SK-N-MC (cell line): ENCODE results near the gene FAM234B.

Experiments
- EZH2 ChIP-seq: fragments of 200-600 bp; sonication (generic); IDR thresholded peaks from one replicate; pipeline ENCODE4 v1.6.1; 2017; ENCODE audit warnings: antibody characterized with exemption
- FOXP2 ChIP-seq: optimal IDR thresholded peaks from 2 replicates; pipeline ENCODE3; 2011; ENCODE audit warnings: mild to moderate bottlenecking, moderate library complexity; ENCODE audit not compliant: insufficient read depth; ENCODE audit errors: extremely low read length, control extremely low read depth
- POLR2AphosphoS5 ChIP-seq: IDR thresholded peaks from 2 replicates; pipeline ENCODE4 v1.6.1; 2012; ENCODE audit warnings: mild to moderate bottlenecking, low read depth, low read length, borderline replicate concordance

DNA sequence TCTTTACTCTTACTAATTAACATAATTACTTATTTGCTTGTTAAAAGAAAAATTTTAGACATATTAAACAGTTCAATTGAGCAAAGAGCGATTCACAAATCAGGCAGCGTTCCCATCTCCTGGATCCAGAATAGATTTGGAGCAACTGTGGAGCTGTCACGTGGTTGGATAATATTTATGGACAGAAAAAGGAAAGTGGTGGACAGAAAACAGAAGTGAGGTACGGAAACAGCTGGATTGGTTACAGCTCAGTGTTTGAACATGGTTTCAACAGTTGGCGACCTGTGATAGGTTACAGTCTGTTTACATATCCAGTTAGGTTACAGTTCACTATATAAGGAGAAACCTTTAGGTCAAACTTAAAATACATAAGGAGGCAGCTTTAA, 19.7 kb upstream of the FAM234B start:
- no peak for TF ChIP-seq EZH2
- no peak for TF ChIP-seq POLR2AphosphoS5
- no peak for TF ChIP-seq FOXP2
